ENCODE measurements around the gene DUSP23. TPM values are rescaled to one million over a fixed set of nuclear protein-coding genes. Genes with fewer than 3 reads are reported as not detected.

DUSP23 gene
- 47.5 TPM for total RNA-seq

GRCh38 chr1:159780583-159781582 lies at the start of gene DUSP23:
Gene DUSP23, plus strand, starts transcription at chr1:159780962. Its CDS starts 139 bp downstream, at chr1:159781101.
- DNase-seq (ENCODE audit: low spot score): peak; percentile 99

DNA sequence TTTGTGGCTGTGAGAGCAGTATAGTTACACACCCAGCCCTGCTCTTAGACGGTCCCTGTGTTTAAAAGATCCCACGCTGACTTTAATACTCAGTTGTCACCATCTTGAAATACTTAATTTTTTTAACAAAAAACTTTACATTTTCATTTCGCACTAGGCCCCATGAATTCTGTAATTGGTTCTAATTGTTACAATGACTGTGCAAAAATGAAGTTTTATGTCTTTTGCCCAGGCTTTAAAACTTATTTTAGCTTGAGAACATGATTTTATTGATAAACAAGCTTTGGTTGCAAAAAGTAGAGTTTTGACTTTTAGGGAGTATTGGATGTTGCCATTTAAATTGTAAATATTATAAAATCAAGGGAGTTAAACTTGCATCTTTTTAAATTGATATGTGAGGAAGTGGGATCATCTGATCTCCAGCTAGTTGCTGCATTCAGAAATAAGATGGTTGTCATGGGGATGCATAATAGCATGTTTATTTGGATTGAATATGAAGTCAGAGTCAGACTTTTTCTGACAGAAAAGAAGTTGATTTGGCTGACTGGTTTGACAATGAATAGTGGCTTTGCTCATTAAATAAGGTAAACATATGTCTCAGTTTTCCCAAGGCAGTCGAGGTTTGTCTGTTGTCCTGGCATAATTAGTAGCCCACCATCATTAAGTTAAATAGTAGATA lies 43.4 kb upstream of the DUSP23 start:
- no peak for DNase-seq (ENCODE audit: low spot score)

DNA sequence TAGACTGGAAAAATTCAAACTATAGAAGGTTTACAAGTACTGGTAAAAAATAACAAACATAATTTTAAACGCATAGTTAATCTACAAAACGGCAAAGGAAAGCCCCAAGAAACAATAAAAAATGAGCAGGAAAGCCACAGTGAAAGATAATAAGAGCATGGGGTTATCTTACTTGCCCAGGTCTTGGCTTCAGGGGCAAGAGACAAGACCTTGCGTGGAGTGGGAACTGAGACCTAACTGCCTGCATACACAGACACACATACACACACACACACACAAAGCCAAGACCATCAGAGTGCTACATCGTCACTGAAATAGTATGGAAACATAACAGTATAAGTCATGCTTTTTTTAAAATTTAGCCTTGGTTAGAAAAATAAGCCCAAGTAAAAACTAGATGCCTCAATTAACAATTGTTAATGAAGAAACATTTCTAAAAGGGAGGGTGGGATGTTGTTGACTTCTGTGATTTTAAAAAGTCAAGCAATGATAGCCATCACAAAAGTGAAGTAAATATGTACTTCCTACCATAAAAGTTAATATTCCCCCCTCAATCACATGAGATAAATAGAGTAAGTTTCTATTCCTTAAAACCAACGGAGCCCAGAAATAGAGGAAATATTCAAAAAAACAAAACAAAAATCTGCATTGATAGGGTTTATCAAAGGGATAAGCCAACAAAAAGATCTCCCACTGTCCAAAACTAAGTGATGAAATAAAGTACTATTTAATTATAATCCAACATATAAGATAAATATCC lies 36.9 kb upstream of the DUSP23 start:
- DNase-seq (ENCODE audit: low spot score): no peak

DNA sequence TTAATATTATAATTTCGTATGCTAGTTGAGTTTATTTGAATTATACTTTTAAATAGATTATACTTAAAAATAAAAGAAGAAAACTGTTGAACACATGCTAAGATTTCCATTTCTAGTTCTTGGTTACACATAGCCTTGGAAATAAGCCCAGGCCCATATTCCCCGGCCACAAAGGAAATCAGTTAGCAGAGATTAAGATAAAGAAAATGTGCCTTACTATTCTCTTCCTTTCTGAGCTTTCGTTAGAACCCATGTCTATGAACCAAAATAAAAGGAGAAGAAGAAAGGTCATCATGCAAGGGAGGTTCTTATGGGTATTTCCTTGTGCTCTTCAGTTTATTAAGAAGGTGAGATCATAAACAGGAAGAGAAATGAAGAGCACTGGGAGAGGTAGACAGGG lies 34.1 kb upstream of the DUSP23 start:
- DNase-seq (ENCODE audit: low spot score): no peak

DNA sequence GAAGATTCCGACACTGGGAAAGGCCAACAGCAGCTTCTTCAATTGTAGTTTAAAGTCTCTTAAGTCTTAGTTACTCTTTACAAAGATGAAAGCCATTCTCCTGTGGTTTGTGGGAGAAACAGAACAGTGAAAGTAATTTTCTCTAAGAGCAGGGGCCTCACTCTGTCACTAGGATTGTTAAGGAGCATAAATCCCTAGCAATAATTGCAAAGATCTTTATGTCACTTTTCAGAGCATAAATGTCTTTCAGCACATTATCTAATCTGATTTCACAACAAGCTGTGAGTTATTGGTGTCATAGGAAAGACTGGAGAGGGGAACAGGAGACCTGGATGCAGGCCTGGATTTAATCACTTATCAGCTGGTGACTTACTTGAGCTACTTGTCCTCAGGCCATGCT lies 32.4 kb upstream of the DUSP23 start:
- no peak for DNase-seq (ENCODE audit: low spot score)

GRCh38 chr1:159749630-159750029 lies 31.1 kb upstream of the DUSP23 start:
- no peak for DNase-seq (ENCODE audit: low spot score)

GRCh38 chr1:159750621-159751020 lies 30.1 kb upstream of the DUSP23 start:
- DNase-seq (ENCODE audit: low spot score): no peak

DNA sequence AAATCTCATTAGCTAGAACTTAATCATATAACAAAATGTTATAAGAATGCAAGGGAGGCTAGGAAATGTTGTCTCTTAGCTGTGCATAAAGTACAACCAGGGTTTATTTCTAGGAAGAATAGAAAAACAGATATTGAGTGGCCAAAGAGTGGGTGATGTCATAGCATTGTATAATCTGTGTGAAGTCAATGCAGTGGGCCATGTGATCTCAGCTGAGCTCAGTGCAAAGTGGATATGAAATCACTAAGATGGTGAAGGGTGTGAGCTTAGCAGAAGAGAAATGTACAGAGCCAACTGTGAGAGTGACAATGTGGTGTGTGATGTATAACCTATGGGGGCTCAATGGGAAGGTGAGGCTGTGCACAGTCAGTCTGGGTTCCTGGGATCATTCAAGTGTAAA lies 29.7 kb upstream of the DUSP23 start:
- no peak for DNase-seq (ENCODE audit: low spot score)

DNA sequence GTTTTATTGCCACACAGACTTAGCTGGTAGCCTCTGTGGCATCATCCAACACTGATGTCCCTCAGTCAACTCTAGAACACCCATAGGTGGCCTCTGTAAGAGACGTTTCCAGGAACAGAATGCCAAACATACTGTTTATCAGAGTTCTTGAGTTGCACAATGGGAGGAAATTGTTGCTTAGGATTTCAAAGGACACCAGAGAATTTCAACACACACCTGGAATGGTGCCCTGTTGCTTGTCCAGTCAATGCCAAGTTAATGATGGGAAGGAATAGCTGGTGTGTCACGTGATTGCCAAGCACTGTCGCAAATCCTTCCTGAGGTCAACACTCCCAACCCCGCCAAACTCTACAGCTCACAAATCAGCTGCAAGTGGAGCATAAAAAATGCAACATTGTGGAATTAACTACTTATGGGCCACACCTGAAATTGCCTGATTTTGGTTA lies 28.6 kb upstream of the DUSP23 start:
- peak; percentile 72 for DNase-seq (ENCODE audit: low spot score)

DNA sequence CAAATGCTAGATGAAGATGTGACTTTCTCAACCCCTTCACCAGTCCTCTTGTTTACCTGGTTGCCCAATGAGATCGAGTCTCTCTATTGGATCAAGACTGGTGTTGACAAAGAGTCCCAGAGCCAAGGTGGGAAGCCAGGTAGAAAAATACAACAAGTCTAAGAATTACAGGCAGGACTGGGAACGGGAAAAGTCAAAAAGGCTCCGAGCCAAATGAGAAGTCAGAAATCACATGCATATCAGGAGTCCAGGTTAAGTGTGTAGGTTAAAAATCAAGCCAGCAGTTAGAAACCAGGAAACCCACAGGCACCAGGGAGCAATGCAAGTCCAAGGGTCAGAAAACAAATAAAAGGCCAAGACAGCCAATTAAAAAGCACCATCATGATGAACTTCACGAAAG lies 27.4 kb upstream of the DUSP23 start:
- DNase-seq (ENCODE audit: low spot score): no peak

GRCh38 chr1:159755451-159756007 lies 25.2 kb upstream of the DUSP23 start:
- DNase-seq (ENCODE audit: low spot score): no peak

GRCh38 chr1:159756397-159756796 lies 24.4 kb upstream of the DUSP23 start:
- DNase-seq (ENCODE audit: low spot score): no peak

DNA sequence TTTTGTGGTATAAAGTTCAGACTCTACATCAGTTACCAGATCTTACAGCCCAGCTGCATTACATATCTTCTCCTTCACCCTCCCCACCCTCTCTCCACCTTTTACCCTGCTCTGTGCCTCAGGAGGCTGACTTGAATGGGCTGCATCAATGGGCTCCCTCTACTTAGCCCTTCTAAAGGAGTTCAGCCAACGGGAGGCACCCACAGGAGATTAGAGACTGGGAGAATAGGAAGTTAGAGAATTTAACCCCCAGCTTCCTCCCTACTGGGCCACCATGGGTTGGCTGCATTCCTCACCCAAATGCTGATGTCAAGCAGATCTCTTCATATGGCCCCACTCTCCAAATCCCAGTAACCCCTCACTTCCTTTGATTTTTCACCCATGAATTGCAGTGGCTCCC lies 17.1 kb upstream of the DUSP23 start:
- DNase-seq (ENCODE audit: low spot score): no peak

DNA sequence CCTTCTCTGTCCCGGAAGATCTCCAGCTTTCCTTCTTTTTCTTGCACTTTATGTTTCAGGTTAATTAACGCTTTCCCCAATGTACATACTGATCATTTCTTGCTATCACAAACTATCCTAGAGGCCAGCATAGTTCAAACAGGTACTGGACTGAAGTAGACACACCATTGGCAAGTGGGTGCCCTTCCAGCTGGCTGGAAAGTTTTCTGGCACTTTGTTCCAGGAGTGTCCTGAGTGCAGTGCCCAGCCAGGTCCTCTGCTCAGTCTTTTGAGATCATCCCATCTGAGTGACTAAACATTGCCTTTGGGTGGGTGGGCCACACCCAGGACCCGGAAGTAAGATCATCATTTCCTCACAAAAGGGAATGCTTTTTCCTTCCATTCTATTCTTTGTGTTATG lies 15.0 kb upstream of the DUSP23 start:
- DNase-seq (ENCODE audit: low spot score): no peak

- DNase-seq (ENCODE audit: low spot score): no peak
Measured at GRCh38 chr1:159771127-159771895, 9.5 kb upstream of the DUSP23 start.

GRCh38 chr1:159774465-159774864 lies 6.3 kb upstream of the DUSP23 start:
- DNase-seq (ENCODE audit: low spot score): no peak

DNA sequence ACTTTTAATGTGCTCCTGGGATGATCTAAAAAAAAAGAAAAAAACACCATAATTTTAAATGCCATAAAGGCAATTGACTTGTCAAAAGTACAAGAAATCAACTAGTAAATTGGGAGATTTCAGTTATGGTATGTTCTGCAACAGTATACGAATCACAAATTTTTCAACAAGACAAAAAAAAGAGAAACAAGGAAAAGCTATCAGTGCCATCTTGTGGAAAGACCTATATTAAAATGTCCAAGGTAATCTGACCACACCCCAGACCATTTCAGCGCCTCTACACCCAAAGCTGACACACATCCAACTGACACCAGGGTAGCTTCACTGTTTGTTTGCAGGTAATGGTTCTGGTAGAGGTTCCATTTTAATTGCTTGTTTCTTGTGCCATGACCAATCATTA lies 5.0 kb upstream of the DUSP23 start:
- DNase-seq (ENCODE audit: low spot score): no peak

- no peak for DNase-seq (ENCODE audit: low spot score)
Measured at GRCh38 chr1:159778266-159778665, 2.5 kb upstream of the DUSP23 start.

GRCh38 chr1:159779403-159779851 lies 1.3 kb upstream of the DUSP23 start:
- DNase-seq (ENCODE audit: low spot score): no peak

DNA sequence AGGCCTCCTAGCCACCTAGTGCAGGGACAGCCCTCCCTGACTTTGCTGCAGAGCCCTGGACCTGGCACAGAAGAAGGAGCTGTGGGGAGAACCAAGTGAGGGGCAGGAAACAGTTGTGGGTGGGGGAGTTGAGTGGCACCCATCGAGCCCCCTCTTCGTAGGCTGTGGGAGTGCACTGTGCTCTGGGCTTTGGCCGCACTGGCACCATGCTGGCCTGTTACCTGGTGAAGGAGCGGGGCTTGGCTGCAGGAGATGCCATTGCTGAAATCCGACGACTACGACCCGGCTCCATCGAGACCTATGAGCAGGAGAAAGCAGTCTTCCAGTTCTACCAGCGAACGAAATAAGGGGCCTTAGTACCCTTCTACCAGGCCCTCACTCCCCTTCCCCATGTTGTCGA lies 1.2 kb downstream of the DUSP23 start:
- DNase-seq (ENCODE audit: low spot score): no peak

GRCh38 chr1:159783724-159784123 lies 3.0 kb downstream of the DUSP23 start:
- no peak for DNase-seq (ENCODE audit: low spot score)
